ENCODE results near the gene NSG1. TPM values are rescaled to one million over a fixed set of nuclear protein-coding genes. Genes with fewer than 3 reads are reported as not detected.

Gene NSG1
- total and polyA plus RNA-seq, 2 of the 13 experiments (the other 11 are each of a cell fraction or from before 2014, with no cell fraction given): not detected

GRCh38 chr4:4338210-4339001 is 48.5 kb upstream of the NSG1 start:
- H3K9me3 ChIP-seq (ENCODE audit: low read length): no peaks in the 10 kb centered on the region
- no peak overlapping the region for H2AFZ ChIP-seq (ENCODE audit: low read length)
- no peak for FAIRE-seq
- H3K4me3 ChIP-seq (replicated peaks in 1 of 3; ENCODE audit: insufficient read depth in 1 of 3, low read depth in 2 of 3, low read length in 3 of 3): peak overlapping the region in 1 of 3 experiments; percentile 1; a peak in 1 of 6 replicates
- 2% methylated on average over 9 of the region's 11 CpGs for WGBS (ENCODE audit: low lambda C conversion rate)
- H3K9ac ChIP-seq (ENCODE audit: insufficient read depth, low read depth, low read length): no peak overlapping the region
- intact Hi-C loops (cut with micrococcal nuclease; ENCODE audit: unreplicated experiment) (no loop called here), in situ Hi-C loops (cut with HindIII; ENCODE audit: extremely low pct_ligation_motif_present, low pct_unique_long_range_greater_than_20kb) (loop anchor here (5.0 kb wide), 1 partner anchor 81 kb away; no protein-coding TSS in a partner anchor)
- ATAC-seq: no peak
- H4K20me1 ChIP-seq (ENCODE audit: insufficient read depth, low read length): no peaks in the 10 kb centered on the region
- BruUV-seq (replicated peaks): no TSS peak
- H3K27ac ChIP-seq (ENCODE audit: extremely low read length, insufficient read depth, low read length): no peak overlapping the region
- POLR2A ChIA-PET: no interaction called here
- H3K4me2 ChIP-seq (ENCODE audit: low read depth, low read length): peak overlapping the region; percentile 25
- DNase-seq (ENCODE audit: low spot score): no peak
- peaks cover 38% of the 10 kb centered on the region for H3K4me1 ChIP-seq (ENCODE audit: insufficient read depth, low read length)
- no peaks in the 10 kb centered on the region for H3K79me2 ChIP-seq (ENCODE audit: insufficient read depth, low read length)
- no peak for TF ChIP-seq SMC3 (IDR thresholded peaks at IDR 0.05; ENCODE audit: low read length)
- TF ChIP-seq ARID5B (CRISPR knock-in tag; IDR thresholded peaks at IDR 0.05): no peak
- no peak for TF ChIP-seq GABPA (IDR thresholded peaks at IDR 0.05; ENCODE audit: low read depth, low read length)
- TF ChIP-seq GABPA (CRISPR knock-in tag; IDR thresholded peaks at IDR 0.05; ENCODE audit: low read depth): no peak
- TF ChIP-seq ZNF768 (CRISPR knock-in tag; IDR thresholded peaks at IDR 0.05): peak; percentile 79
- peaks cover 0 to 3% of the 10 kb centered on the region in 2 experiments; a peak in 2 of 5 replicates for H3K27me3 ChIP-seq (ENCODE audit: control insufficient read depth in 1 of 2, insufficient read depth in 2 of 2, low read length in 2 of 2)
- H3K36me3 ChIP-seq (replicated peaks in 1 of 2; ENCODE audit: control insufficient read depth in 1 of 2, insufficient read depth in 2 of 2, low read length in 2 of 2): no peaks in the 10 kb centered on the region
- CTCF ChIA-PET (ENCODE audit: low intra/inter-chr PET ratio, low total read pairs): no interaction called here

All from HepG2 (cell line).